Brain pericyte (primary cell): Measurements from ENCODE around the gene TRAF3.

Experiments used
- DNase-seq: peaks from one replicate; pipeline ENCODE4 v3.0.0-alpha.2; 2012; ENCODE audit warnings: low read depth, low spot score

TRAF3 gene

DNA sequence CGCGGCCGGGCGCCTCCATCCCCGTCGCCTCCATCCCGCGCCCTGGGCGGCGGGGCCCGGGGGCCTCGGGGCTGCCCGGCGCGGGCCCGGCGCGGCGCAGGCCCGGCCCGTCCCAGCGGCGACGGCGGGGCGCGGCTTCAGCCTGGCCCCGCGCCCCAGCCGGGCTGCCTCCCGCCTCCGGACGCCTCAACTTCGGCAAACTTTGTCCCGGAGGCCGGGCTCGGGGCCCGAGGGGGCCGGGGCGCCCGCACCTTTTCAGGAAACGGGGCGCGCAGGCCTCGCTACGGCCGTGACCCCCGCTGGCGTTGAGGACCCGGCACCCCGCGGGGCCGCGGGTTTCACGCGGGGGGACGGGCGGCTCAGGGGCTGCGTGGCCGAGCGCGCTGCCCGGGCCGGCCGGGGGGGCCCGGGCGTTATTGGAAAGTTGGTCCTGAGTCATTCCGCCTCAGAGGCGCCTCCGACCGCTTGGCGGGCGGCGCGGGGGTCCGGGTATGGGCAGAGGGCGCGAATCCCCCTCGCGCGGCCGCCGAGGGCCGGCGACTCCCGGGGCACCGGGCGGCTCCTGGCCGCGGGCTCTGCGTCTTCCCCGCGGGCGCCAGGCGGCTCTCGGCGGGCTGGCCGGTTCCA is 575 bp downstream of the TRAF3 start:
- no peak for DNase-seq

DNA sequence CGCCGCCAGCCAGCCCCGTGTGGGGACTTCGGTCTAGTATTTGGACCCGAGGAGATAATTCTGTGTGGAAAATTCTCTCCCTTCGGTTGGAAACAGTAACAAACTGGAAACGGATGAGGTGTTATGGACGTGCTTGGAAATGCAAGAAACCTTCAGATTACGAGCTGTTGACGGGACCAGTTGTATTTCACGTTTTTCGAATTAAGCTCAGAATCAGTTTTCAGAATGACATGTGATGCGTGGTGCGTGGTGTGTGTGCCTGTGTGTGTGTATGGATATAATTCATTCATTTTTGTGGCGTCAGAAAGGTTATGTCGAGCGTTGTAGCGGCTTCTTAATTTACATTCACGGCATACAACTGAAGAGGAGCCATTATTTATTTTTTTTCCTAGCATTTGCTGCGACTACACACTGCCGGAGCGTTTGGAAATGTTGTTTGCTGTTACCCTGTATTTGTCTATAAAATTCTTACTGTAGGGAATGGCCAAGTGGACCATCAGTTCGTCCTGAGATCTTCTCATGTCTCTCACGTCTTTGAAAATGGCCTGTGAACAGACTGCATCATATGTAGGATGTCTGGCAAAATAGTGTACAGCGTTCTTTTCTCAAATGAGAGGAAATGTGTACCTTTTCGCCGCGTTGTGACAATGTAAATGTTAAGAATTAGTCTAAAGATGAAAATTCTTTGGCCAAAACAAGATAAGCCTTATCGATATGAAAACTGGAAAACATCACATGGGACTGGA is 1.3 kb downstream of the TRAF3 start:
- no peak for DNase-seq

GRCh38 chr14:102779084-102779462 is 1.8 kb downstream of the TRAF3 start:
- DNase-seq: no peak

GRCh38 chr14:102779574-102780315 is 2.5 kb downstream of the TRAF3 start:
- DNase-seq: no peak

DNA sequence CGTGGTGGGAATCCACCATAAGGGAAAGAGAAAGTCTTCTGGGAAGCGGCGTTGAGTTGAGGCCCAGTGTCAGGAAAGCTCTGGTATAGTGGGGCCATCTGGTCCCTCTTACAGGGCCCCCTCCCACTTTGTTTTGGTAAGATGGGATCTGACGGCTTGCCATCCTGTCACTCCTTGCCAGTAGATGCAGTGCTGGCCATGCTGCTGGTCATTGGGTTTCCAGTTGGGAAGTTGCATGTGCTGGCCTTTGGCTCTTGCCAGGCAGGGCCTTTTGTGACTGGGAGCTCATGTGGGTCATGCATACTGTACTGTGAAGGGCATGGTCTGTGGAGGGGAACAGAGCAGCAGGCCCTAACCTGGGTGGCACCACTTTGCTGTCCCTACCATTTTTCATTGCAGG is 3.8 kb downstream of the TRAF3 start:
- no peak for DNase-seq

DNA sequence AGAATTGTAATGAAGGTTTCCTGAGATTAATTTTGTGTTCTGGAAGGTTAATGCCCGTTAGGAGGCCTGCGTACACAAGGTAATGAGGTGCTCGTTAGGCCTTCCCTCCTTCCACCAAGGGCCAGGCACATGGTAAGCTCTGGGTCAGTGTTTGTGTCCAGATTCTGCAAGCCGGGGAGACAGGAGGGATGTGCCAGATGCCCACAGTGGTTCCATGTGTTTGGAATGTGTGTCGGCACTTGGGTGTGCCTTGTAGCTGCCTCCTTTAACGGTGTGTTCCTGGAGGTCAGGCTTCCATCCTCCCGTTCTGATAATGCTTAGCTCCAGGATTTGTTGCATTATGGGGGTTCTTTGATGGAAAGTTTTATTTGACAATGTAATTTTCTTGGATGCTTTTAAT is 5.7 kb downstream of the TRAF3 start:
- no peak for DNase-seq

- DNase-seq: no peak
Observed at GRCh38 chr14:102784892-102785594, 7.8 kb downstream of the TRAF3 start.

- DNase-seq: no peak
Observed at GRCh38 chr14:102785595-102785963, 8.3 kb downstream of the TRAF3 start.

DNA sequence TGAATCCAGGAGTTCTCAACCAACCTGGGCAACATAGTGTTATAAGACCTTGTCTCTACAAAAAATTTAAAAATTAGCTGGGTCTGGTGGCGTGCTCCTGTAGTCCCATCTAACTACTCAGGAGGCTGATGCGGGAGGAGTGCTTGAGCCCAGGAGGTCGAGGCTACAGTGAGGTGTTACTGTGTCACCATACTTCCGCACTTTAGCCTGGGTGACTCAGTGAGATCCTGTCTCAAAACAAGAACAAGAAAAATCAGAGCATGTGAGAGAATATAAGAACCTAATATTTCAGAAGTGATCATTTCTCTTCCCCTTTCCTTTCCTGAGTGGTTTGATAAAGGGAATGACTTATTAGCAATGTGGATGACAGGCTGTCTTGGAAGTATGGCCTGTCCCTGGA is 9.5 kb downstream of the TRAF3 start:
- no peak for DNase-seq

DNA sequence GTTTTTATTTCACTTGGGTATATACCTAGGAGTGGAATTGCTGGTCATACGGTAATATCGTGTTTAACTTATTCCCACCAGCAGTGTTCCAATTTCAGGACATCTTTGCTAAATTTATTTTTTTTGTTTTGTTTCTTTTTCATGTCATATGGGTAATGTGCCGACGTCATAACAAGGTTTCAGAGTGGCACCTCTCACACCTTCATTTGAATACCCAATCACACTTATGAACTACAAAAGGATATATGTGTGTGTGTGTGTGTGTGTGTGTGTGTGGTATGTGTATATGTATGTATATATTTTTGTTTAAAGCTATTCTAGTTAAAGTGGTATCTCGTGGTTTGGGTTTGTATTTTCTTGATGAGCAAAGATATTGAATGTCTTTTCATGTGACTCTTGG is 12.1 kb downstream of the TRAF3 start:
- no peak for DNase-seq

- DNase-seq: no peak
Observed at GRCh38 chr14:102793531-102794328, 16.5 kb downstream of the TRAF3 start.

DNA sequence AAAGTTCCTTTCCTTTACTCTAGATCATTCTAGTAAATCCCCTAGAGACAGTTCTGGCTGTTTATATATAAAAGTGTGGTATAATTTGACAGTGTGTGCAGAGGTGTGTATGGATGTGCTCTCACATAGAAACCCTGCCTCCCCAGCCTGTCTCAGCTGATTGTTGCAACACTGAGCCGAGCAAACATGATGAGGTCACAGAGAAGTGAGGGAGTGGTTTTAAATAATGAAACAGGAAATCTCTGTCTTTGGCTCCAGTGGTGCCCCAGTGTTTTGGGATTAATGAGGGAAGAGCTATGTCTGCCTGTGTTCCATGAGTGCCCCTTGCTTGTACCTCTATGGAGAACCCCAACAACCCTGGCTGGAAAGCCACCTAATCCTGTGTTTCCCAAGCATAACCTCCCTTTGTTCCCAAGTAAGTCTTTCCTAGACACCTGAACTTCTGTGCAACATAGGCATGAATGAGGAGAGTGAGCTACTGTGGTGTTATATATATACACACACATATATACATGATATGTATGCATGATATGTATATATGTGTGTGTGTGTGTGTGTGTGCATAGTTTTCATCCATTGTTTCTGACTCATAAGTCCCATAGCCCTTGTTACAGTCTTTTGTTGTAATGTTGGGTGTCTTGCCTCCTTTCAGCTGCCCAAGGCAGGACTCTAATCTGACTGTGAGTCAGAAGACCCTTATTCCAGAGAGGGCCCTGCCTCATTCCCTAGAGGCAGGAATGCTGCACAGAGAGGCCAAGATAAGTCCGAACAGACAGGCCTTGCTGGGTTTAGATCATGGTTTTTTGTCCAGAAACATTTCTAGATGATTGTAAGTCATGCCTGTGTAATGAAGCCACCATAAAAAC is 18.0 kb downstream of the TRAF3 start:
- peak; percentile 36 for DNase-seq

GRCh38 chr14:102796661-102797190 is 19.5 kb downstream of the TRAF3 start:
- DNase-seq: no peak

DNA sequence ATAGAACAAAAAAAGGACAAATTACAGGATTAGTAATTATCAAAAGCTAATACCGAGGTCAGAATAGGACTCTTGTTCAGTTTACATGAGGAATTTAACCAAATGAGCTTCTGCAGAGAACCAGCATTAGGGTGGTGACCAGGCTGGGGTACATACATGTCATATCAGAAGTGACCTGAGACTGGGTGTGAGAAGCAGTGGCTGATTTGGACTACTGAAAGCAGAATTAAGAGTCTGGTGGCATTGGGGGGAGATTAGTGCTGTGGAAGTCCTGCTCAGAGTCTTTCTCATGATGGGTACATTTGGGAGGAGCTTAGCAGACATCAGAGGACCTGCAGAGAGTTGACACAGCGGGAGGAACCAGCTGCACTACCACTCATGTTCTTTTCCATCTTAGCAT is 21.7 kb downstream of the TRAF3 start:
- no peak for DNase-seq

DNA sequence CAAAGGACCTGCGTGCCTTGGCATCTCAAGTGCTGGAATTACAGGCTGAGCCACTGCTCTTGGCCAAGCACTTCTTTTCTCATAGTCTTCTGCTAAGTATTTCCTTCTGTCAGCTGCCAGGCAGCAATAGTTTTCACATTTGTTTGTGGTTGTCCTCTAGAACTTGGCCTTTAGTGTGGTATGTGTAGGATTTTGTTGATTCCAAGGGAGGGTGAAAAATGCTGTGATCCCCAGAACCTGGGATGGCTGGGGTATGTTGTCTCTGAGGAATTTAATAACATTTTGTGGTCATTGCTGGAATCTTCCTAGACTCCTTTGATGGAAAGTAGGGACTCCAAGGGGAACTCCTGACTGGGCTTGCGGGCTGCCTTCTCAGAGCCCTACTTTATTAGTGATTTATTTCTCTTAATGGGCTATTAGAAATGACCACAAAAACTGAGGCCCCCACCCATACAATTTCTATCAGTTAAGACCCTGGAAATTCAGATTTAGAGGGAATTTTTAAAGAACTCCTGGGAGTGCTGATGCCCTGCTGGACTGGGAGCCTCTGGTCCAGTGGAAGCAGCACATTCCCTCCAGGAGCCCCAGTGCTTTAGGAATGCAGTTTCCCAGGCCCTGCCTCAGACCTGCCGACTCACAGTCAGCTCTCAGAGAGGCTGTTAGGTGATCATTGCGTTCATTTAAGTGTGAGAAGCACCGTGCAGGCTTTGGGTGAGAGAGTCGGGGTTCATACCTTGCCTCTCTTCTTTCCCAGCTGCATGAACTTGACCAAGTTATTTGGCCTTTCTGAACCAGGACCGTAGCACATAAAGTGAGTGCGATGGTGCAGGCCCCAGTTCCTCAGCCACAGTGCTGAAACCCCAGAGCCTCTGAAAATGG is 22.7 kb downstream of the TRAF3 start:
- DNase-seq: no peak

GRCh38 chr14:102802834-102803523 is 25.7 kb downstream of the TRAF3 start:
- no peak for DNase-seq

- no peak for DNase-seq
Observed at GRCh38 chr14:102804858-102805257, 27.6 kb downstream of the TRAF3 start.

GRCh38 chr14:102805371-102805891 is 28.2 kb downstream of the TRAF3 start:
- peak; percentile 33 for DNase-seq
